ENCODE results near the gene CAMK1D.

GRCh38 chr10:12471135-12471534, 121.8 kb downstream of the CAMK1D start:
- TF ChIP-seq CTCF (IDR thresholded peaks at IDR 0.05; ENCODE audit: borderline replicate concordance, extremely low read depth, low read length, poor library complexity, severe bottlenecking): no peak
- no peak for TF ChIP-seq EZH2 (IDR thresholded peaks at IDR 0.05; ENCODE audit: borderline replicate concordance, low read depth, low read length, severe bottlenecking)

Data from DND-41 (cell line).